GM21526 (cell line): ENCODE results near the gene DNAJC1.
"Not testable (repeated sequence)": the region's sequence is repeated elsewhere in the genome, so short reads cannot be mapped to it uniquely, and the experiment has no call there.

Experiments
- ATAC-seq: cut with Tn5 transposase; IDR thresholded peaks from one replicate; pipeline ENCODE4 v1.9.1; 2021; ENCODE audit warnings: moderate library complexity; ENCODE audit not compliant: unreplicated experiment, low FRiP score

The DNAJC1 gene

GRCh38 chr10:21919906-21920305 is 83.6 kb downstream of the DNAJC1 start:
- ATAC-seq, result no peak

- no peak for ATAC-seq
These were observed 84.4 kb downstream of the DNAJC1 start for GRCh38 chr10:21919117-21919516.

GRCh38 chr10:21912625-21913024 is 90.9 kb downstream of the DNAJC1 start:
- ATAC-seq, result no peak

- ATAC-seq, result no peak
These were observed 92.7 kb downstream of the DNAJC1 start for GRCh38 chr10:21910798-21911197.

GRCh38 chr10:21907436-21907835 is 96.1 kb downstream of the DNAJC1 start:
- ATAC-seq, result no peak

GRCh38 chr10:21904930-21905329 is 98.6 kb downstream of the DNAJC1 start:
- no peak for ATAC-seq

- ATAC-seq, result no peak
These were observed 103.8 kb downstream of the DNAJC1 start for GRCh38 chr10:21899736-21900135.

GRCh38 chr10:21895932-21896331 is 107.6 kb downstream of the DNAJC1 start:
- ATAC-seq, result no peak

- no peak for ATAC-seq
These were observed 108.7 kb downstream of the DNAJC1 start for GRCh38 chr10:21894648-21895342.

- no peak for ATAC-seq
These were observed 112.1 kb downstream of the DNAJC1 start for GRCh38 chr10:21891439-21891838.

- no peak for ATAC-seq
These were observed 113.9 kb downstream of the DNAJC1 start for GRCh38 chr10:21889477-21890275.

- ATAC-seq, result peak; percentile 93
These were observed 114.6 kb downstream of the DNAJC1 start for GRCh38 chr10:21888959-21889358.

GRCh38 chr10:21885940-21886339 is 117.6 kb downstream of the DNAJC1 start:
- no peak for ATAC-seq

GRCh38 chr10:21873198-21873597 is 130.3 kb downstream of the DNAJC1 start:
- no peak for ATAC-seq

GRCh38 chr10:21872771-21873170 is 130.8 kb downstream of the DNAJC1 start:
- ATAC-seq, result not testable (repeated sequence)

GRCh38 chr10:21870849-21871248 is 132.7 kb downstream of the DNAJC1 start:
- no peak for ATAC-seq

- ATAC-seq, result not testable (repeated sequence)
These were observed 134.4 kb downstream of the DNAJC1 start for GRCh38 chr10:21869087-21869486.

GRCh38 chr10:21860718-21861117 is 142.8 kb downstream of the DNAJC1 start:
- ATAC-seq, result no peak

GRCh38 chr10:21858455-21858854 is 145.1 kb downstream of the DNAJC1 start:
- ATAC-seq, result no peak

GRCh38 chr10:21849607-21850006 is 153.9 kb downstream of the DNAJC1 start:
- no peak for ATAC-seq

- ATAC-seq, result no peak
These were observed 159.9 kb downstream of the DNAJC1 start for GRCh38 chr10:21843645-21844044.

- ATAC-seq, result not testable (repeated sequence)
These were observed 162.3 kb downstream of the DNAJC1 start for GRCh38 chr10:21841273-21841672.
